Left lung (tissue), 10 donors: ENCODE measurements around the gene VPS16. TPM values are rescaled to one million over a fixed set of nuclear protein-coding genes. Genes with fewer than 3 reads are reported as not detected.

Experiments used
- ATAC-seq: fragments of 200-7000 bp; cut with Tn5 transposase; one replicate; pipeline ENCODE4 v1.9.1; 2020; ENCODE audit warnings: moderate library complexity
- DNase-seq, 4 donors: peaks; one replicate each; pipeline ENCODE4 v3.0.0-alpha.2; 2013 to 2020
- H3K27ac ChIP-seq, 2 donors: fragments of 200-600 bp; sonication (generic) in 1 of 2; one replicate each; pipeline versions ENCODE4 v1.5.0 to v1.8.0; 2020 to 2021
- H3K27me3 ChIP-seq, 2 donors: fragments of 200-600 bp; sonication (generic) in 1 of 2; one replicate each; pipeline versions ENCODE4 v1.5.0 to v1.8.0; 2020 to 2021
- H3K36me3 ChIP-seq, 2 donors: fragments of 200-600 bp; sonication (generic) in 1 of 2; one replicate each; pipeline versions ENCODE4 v1.5.0 to v1.8.0; 2020 to 2021
- H3K4me1 ChIP-seq, 2 donors: fragments of 200-600 bp; one replicate each; pipeline ENCODE4 v1.8.0; 2021
- H3K4me3 ChIP-seq, 2 donors: fragments of 200-600 bp; sonication (generic) in 1 of 2; one replicate each; pipeline versions ENCODE4 v1.5.0 to v1.8.0; 2020 to 2021; ENCODE audit warnings: mild to moderate bottlenecking in 1 of 2
- H3K9me3 ChIP-seq, 2 donors: fragments of 200-600 bp; sonication (generic) in 1 of 2; one replicate each; pipeline versions ENCODE4 v1.5.0 to v1.8.0; 2020 to 2021
- intact Hi-C, 2 donors: fragments of 100-400 bp; cut with DNase I; formaldehyde crosslinking; loops; one replicate each; pipeline versions ENCODE4 v1.11.2 to v1.14.2; 2022
- polyA plus RNA-seq, 6 donors: library from polyadenylated mRNA; unstranded; fragments of 120-200 nt; gene quantifications; one replicate each; pipeline ENCODE4 v1.2.1, GENCODE V29; 2013; ENCODE audit not compliant: insufficient read length in 6 of 6
- total RNA-seq, 2 donors: library from RNA; stranded (reverse); fragmentation: NEBNext Ultra II Directional; extraction: Animal tissue kit (Norgen Biotek cat#: 25700); gene quantifications; one replicate each; pipeline ENCODE4 v1.2.1, GENCODE V29; 2021
- TF ChIP-seq, protein P1 (sequence below), 2 donors: fragments of 200-600 bp; sonication (generic) in 1 of 2; IDR thresholded peaks; one replicate each; pipeline versions ENCODE4 v1.5.0 to v1.8.0; 2021; ENCODE audit warnings: antibody characterized with exemption in 2 of 2
- donor health status: DM: no; HTN: yes; CAD: no.
- donor health status: DM: no; HTN: no; CAD: no.

Gene VPS16
- total and polyA plus RNA-seq, 8 donors = 31.9 to 42.7 (median 36.3) TPM

DNA sequence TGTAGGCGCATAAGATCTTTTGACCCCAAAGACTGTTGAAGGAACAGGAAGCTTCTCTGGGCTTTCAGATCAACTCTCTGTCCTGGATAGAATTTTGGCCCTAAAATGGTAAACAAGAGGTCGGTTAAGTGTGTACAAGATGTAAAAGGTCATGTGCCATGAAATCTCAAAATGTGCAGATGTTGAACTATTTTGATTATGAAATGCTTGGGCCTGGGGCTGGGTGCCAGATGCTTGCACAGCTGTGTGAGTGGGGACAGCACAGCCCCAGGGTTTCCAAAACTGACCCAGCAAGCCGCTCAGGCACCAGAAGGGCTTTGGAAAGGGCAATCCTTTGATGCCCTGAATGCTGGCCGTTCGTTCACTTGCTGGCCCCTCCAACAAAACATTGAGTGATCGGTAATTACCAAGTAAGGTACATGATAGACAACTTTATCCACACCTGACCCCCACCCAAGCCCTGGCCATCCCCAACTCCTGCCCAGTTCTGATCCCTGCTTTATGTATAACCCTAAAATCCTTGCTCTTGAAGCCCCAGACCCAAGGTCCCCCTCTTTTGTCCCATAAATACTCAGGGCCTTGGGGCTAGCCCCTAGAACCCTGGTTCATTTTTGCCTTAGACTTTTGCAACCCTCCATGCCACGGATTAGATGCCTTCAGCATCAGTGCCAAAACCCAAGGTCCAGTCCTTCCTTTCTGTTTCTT, 22.5 kb upstream of the VPS16 start:
- TF ChIP-seq, protein P1, sequence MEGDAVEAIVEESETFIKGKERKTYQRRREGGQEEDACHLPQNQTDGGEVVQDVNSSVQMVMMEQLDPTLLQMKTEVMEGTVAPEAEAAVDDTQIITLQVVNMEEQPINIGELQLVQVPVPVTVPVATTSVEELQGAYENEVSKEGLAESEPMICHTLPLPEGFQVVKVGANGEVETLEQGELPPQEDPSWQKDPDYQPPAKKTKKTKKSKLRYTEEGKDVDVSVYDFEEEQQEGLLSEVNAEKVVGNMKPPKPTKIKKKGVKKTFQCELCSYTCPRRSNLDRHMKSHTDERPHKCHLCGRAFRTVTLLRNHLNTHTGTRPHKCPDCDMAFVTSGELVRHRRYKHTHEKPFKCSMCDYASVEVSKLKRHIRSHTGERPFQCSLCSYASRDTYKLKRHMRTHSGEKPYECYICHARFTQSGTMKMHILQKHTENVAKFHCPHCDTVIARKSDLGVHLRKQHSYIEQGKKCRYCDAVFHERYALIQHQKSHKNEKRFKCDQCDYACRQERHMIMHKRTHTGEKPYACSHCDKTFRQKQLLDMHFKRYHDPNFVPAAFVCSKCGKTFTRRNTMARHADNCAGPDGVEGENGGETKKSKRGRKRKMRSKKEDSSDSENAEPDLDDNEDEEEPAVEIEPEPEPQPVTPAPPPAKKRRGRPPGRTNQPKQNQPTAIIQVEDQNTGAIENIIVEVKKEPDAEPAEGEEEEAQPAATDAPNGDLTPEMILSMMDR (IDR thresholded peaks at IDR 0.05) = no peak
- Histone ChIP-seq H3K27ac (no peak overlapping the region), H3K4me3 (no peak overlapping the region), H3K4me1 (peaks cover 0 to 12% of the 10 kb centered on the region in 2 donors), H3K27me3 (peaks cover 9 to 37% of the 10 kb centered on the region in 2 donors), H3K9me3 (no peaks in the 10 kb centered on the region), H3K36me3 (no peaks in the 10 kb centered on the region)
- intact Hi-C loops = no loop called here
- ATAC-seq = no peak
- no peak for DNase-seq

GRCh38 chr20:2820084-2820895, 20.3 kb upstream of the VPS16 start:
- Histone ChIP-seq H3K9me3 (no peaks in the 10 kb centered on the region), H3K36me3 (no peaks in the 10 kb centered on the region), H3K4me3 (no peak overlapping the region), H3K4me1 (peaks cover 0 to 12% of the 10 kb centered on the region in 2 donors), H3K27ac (no peak overlapping the region), H3K27me3 (peaks cover 9 to 37% of the 10 kb centered on the region in 2 donors)
- intact Hi-C loops = no loop called here
- DNase-seq = no peak
- TF ChIP-seq, protein P1 (IDR thresholded peaks at IDR 0.05) = no peak
- peak; percentile 39 for ATAC-seq

DNA sequence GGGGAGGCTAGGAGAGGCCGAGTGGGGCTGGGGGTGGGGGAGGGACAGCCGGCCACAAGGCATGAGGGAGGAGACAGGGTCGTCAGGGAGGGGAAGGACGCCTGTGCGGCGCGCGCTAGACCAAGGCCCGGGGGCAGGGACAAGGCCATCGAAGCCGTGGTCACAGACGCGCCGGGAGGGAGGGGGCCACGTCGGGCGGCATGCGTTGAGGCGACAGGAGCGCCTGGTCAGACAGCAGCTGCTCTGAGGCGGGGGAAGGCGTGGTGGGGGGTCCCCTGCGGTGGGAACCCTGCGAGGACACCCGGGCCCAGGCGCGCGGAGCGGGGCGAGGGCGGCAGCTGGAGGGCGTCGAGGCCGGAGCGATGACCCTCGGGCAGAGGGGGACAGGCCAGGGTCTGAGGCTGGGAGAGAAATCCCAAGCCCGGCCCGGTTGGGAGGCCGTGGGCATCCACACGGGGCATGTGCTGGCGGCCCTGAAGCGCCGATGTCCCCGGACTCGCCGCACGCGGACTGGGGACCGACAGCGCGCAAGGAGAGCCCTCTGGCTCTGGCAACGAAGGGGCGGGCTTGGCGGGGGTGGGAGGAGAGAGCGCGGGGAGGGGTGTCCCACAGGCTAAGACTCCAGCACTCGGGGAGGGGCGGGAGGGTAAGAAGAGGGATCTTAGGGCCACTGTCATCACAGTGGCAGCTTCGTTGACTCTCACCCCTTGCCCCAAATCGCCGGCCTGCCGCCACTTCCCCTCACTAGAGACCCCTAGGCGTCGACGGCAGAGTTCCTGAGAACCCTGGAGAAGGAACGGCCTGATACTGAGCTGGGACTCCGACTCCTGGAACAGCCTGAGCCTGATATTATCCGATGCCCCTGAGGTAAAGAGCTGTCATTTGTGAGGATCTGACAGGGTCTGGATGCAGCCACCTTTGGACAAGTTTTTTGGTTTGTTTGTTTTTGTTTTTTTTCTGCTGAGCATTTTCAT, 19.4 kb upstream of the VPS16 start:
- TF ChIP-seq, protein P1 (IDR thresholded peaks at IDR 0.05) = no peak
- Histone ChIP-seq H3K9me3 (no peaks in the 10 kb centered on the region), H3K4me1 (peaks cover 0 to 12% of the 10 kb centered on the region in 2 donors), H3K36me3 (no peaks in the 10 kb centered on the region), H3K27me3 (peaks cover 9 to 43% of the 10 kb centered on the region in 2 donors), H3K4me3 (no peak overlapping the region), H3K27ac (no peak overlapping the region)
- intact Hi-C loops = no loop called here
- DNase-seq (no peak), ATAC-seq (peak; percentile 18)

- Histone ChIP-seq H3K36me3 (no peaks in the 10 kb centered on the region), H3K9me3 (no peaks in the 10 kb centered on the region), H3K4me3 (no peak overlapping the region), H3K27ac (no peak overlapping the region), H3K4me1 (peaks cover 0 to 12% of the 10 kb centered on the region in 2 donors), H3K27me3 (peaks cover 9 to 51% of the 10 kb centered on the region in 2 donors)
- no peak for ATAC-seq
- no peak for DNase-seq
- intact Hi-C loops = no loop called here
- TF ChIP-seq, protein P1 (IDR thresholded peaks at IDR 0.05) = no peak
Observed at GRCh38 chr20:2822073-2822472, 18.5 kb upstream of the VPS16 start.
